Spleen (tissue), 7 donors: ENCODE results near the gene NCDN.

ENCODE experiments used
- POLR2AphosphoS5 ChIP-seq, 3 donors: sonication (generic); formaldehyde crosslinking; IDR thresholded peaks; one replicate each; pipeline ENCODE4 v1.5.1; 2017; ENCODE audit warnings: antibody characterized with exemption in 3 of 3
- TF ChIP-seq, protein P1 (sequence below), 11 experiments: fragments of 200-600 bp in 7 of 11; fragments of 450-650 bp in 4 of 11; sonication (generic) in 4 of 11; IDR thresholded peaks in 8 of 11; conservative IDR thresholded peaks in 3 of 11; 1 replicate in 7 of 11; 2 replicates in 4 of 11; pipeline versions ENCODE4 v1.4.0 to v1.8.0; 2016 to 2021; ENCODE audit warnings: antibody characterized with exemption in 11 of 11, inconsistent platforms in 4 of 11, mild to moderate bottlenecking in 1 of 11
- donor health status: DM: no; HTN: no; CAD: no; lungs with moderate emphysema.
- donor health status: DM: no; HTN: no; CAD: no.
- donor health status: DM: no; HTN: no; CAD: no.

DNA sequence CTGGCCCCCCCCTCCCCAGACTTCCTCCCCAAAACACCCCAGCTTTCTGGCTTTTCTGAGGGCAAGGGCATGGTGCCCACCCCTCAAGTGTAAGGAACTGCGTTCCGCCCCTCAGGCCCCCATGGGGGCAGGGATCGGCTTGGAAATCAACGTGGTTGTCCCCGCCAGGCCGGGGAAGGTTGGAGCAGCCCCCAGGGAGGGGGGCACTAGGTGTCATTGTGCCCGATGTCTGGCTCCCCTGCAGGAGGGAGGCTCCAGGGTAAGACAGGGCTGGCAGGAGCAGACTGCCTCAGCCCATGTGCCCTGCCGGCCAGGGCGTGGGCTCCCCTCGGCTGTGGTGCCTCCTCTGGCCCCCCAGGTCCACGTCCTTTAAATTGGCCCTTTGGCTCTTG is 8.1 kb downstream of the NCDN start:
- TF ChIP-seq, protein P1, sequence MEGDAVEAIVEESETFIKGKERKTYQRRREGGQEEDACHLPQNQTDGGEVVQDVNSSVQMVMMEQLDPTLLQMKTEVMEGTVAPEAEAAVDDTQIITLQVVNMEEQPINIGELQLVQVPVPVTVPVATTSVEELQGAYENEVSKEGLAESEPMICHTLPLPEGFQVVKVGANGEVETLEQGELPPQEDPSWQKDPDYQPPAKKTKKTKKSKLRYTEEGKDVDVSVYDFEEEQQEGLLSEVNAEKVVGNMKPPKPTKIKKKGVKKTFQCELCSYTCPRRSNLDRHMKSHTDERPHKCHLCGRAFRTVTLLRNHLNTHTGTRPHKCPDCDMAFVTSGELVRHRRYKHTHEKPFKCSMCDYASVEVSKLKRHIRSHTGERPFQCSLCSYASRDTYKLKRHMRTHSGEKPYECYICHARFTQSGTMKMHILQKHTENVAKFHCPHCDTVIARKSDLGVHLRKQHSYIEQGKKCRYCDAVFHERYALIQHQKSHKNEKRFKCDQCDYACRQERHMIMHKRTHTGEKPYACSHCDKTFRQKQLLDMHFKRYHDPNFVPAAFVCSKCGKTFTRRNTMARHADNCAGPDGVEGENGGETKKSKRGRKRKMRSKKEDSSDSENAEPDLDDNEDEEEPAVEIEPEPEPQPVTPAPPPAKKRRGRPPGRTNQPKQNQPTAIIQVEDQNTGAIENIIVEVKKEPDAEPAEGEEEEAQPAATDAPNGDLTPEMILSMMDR (IDR thresholded peaks at IDR 0.05 in 8 of 11, conservative IDR thresholded peaks at IDR 0.05 in 3 of 11) = no peak
- TF ChIP-seq POLR2AphosphoS5 (IDR thresholded peaks at IDR 0.05) = no peak
